ENCODE data around the gene CD79A.

- peak; percentile 39 for TF ChIP-seq EZH2 (IDR thresholded peaks at IDR 0.05; ENCODE audit: low read length, missing control alignments)
- TF ChIP-seq CTCF (conservative IDR thresholded peaks at IDR 0.05 in 1 of 2, IDR thresholded peaks at IDR 0.05 in 1 of 2; ENCODE audit: low read depth in 1 of 2, low read length in 2 of 2): no peak
These were observed 46.1 kb downstream of the CD79A start for GRCh38 chr19:41923045-41923788.
